ENCODE results near the gene S100A2.

The S100A2 gene

DNA sequence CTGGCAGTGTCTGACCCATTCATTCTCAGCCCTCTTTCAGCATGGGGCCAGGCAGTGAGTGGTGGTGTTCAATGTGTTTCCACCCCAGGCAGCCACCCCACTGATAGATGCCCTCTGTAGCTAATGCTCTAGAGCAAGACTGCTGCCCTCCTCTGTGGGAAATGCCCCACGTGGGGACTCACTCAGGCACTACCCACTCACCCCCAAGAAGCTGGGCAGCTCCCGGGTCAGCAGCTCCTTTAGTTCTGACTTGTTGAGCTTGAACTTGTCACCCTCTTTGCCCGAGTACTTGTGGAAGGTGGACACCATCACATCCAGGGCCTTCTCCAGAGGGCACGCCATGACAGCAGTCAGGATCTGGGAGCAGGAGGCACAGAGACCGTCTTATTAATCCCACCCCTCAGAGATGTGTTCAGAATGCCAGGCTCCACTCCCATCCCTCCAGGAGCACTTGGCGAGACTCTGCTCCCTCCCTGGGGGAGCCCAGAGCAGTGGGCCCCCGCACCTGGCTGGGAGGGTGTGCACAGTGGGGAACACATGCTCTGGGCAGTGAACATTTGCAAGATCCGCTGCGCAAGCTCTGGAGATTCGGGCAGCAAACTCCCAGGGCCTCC is 21.1 kb downstream of the S100A2 start:
- no peak for DNase-seq

- DNase-seq: no peak
Measured at GRCh38 chr1:153543736-153544135, 21.9 kb downstream of the S100A2 start.

DNA sequence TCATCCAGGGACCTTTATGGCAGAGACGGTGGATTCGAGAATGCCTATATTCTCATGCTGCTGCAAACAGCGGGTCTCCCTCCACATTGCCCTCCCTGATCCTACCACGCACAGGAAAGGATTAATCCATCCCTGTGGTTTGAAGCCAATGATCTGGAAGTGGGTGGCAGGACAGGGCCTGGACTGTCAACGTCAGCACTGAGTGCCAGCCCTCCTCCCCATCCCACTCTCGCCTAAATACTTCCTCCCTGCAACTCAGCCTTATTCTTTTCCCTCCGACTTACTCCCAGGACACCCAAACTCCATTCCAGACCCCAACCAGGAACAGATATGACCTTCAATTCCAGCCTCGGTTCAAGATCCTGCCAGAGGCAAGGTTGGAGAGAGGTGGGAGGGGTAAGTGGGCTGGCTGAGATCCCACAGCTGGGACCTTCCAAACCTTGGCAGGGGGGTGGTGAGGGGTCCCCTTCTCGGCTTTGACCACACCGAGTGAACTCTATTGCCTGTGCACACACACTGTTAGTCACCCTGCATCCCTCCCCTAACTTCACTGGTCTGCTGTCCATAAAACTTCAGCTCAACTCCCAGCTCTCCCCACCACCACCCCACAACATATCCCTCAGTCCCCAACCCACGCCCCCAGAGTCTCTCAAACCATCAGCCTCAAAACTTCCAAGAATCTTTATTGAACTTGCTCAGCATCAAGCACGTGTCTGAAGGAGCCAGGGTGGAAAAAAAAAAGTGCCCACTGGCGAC is 22.5 kb downstream of the S100A2 start:
- DNase-seq: no peak

GRCh38 chr1:153541641-153542590 is 23.7 kb downstream of the S100A2 start:
- no peak for DNase-seq

GRCh38 chr1:153540394-153541361 is 25.0 kb downstream of the S100A2 start, which contains the start of gene S100A5:
Gene S100A5, minus strand, starts transcription at chr1:153540934. Its CDS starts 743 bp downstream, at chr1:153540191.
- DNase-seq: peak in 3 of 5 donors; percentile 38 to 82 (median 43)

DNA sequence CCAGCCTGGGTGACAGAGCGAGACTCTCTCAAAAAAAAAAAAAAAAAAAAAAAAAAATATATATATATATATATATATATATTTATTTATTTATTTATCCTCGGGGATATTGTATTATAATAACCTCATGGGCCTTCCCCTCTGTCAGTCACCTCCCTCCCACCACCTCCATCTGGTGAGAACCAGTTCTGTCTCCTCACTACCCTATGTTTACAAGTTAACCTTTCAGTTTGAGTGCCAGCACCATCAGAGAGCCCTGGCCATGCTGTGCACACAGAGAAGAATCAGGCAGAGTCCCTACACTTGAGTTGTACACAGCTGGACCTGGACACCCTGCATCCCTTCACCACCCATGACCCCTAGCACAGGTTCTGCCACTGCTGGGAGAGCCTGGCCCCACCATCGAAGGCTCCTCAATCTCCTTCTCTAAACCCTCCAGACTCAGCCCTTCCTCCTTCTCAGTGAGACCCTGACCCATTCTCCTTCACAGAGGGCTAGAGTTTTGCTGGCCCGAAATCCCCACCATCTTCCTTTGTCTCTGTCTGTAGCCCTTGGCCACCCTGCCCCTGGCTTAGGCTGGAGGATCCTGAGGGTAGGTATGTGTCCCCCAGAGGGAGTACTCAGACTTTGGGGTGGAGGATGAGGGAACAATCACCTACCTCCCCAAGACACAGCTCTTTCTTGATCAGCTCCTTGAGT is 26.1 kb downstream of the S100A2 start:
- DNase-seq: no peak

- no peak for DNase-seq
Measured at GRCh38 chr1:153538315-153538821, 27.3 kb downstream of the S100A2 start.

DNA sequence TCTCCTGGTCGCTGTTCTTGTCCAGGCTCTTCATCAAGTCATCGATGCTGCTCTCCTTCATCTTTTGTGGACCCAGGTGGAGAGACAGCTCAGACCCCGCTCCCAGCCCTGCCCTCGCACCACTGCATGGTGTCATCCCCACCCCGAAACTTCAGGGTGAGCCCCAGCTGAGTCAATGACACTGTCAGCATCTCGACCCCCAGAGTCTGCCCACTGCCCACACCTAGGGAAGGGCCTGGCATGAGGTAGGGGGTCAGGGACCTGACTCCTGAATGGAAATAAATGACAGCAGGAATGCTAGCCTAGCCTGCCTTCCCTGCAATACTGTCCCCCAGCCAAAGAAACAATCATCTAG is 28.3 kb downstream of the S100A2 start:
- no peak for DNase-seq

DNA sequence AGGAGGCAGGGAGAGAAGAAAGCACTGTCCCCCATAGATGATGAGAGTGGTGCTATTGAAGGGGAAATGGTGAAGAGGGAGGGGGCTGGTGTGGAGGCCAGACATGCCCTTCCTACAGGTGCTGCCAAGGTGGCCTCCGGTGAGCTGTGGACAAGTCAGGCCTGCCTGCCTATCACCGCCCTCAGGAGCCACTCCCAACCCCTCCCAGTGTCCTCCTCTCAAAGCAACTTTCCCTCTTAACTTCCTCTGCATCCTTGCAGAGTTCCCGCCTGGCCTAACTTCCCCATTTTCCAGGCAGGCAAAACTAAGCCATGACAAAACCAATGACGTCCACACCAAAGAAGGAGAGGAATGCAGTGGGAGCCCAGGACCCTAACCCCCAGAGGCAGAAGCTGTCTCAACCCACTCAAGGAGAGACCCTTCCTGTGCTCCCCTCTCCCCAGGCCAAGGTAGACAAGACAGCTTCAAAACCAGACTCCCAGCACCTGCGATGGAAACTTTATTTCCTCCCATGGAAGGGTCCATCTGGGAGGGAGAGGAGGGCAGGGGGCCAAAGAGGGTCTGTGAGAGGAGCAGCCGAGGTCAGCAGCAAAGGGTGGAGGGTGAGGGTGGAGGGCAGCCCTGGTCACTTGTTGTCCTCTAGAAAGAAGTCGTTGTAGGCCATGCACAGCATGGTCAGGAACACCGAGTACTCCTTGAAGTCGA is 28.8 kb downstream of the S100A2 start:
- DNase-seq: no peak

DNA sequence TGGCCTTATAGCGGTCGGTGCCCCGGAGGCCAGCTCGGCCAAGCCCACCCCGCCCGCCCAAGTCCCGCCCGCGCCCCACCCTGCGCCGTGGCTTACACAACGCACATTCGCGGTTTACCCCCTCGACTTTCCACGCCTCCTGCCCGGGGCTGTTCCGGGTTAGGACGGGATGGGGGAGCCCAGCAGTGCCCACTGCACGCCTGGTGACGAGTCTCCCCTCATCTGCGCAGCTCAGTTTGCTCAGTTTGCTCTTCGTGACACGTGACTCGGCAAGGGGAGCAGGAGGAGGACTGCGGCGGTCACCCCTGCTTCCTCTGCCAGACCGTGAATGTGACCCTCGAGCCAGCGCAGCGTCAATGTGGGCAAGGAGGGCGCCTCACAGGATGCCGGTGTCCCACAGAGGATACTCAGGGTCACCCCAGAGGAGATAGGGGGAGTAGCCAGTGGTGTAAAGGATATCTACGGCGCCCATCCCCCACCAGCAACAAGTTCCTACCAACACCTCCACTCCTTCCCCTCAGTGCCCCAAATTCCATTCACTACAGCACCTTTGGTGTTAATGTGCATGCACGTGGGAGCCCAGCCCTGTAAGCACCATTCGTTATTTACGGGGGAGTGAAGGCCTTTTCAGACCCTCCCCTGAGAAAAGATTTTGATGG is 29.5 kb downstream of the S100A2 start:
- DNase-seq: peak; percentile 63 to 88 (median 76)

- peak in 1 of 5 donors; percentile 69 for DNase-seq
Measured at GRCh38 chr1:153535242-153536011, 30.2 kb downstream of the S100A2 start, which contains the start of gene S100A6. Gene S100A6, minus strand, starts transcription at chr1:153535991. Its CDS starts 652 bp downstream, at chr1:153535339.

DNA sequence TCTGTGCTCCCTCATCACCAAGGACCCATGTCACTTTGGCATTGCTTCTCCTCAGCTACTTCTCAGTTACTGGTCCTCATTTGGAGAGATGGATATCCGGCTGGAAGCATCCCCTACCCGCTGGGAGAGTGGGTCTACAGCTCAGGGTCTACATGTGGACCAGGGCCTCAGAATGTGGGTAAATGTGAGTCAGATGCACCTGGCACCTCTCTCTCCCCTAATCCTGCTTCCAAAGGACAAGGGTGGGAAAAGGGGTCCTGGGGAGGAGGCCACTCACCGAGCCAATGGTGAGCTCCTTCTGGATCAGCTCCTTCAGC is 30.8 kb downstream of the S100A2 start:
- no peak for DNase-seq

GRCh38 chr1:153534226-153534924 is 31.3 kb downstream of the S100A2 start:
- no peak for DNase-seq

DNA sequence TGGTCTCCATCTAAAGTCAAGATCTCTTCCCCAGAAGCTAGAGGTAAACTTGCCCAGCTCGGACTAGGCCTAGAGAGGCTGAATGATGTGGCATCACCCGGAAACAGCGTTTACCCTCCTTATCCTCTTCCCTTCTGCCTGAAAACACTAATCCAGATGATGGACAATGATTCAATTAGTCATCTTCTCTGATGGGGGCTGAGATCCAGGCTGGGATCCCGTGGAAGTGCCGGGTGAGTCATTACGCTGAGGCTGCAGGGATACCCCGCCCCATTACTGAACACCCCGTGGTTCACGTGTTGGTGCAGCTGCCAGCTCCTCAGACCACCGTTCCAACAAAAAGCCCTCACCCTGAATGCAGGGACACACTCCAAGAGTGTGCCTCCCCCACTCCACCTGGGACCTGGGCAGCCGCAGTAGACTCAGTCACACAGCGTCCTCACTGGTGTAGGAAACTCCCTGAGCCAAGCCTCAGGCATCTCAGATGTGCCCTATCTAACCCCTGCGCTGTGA is 31.9 kb downstream of the S100A2 start:
- DNase-seq: no peak

DNA sequence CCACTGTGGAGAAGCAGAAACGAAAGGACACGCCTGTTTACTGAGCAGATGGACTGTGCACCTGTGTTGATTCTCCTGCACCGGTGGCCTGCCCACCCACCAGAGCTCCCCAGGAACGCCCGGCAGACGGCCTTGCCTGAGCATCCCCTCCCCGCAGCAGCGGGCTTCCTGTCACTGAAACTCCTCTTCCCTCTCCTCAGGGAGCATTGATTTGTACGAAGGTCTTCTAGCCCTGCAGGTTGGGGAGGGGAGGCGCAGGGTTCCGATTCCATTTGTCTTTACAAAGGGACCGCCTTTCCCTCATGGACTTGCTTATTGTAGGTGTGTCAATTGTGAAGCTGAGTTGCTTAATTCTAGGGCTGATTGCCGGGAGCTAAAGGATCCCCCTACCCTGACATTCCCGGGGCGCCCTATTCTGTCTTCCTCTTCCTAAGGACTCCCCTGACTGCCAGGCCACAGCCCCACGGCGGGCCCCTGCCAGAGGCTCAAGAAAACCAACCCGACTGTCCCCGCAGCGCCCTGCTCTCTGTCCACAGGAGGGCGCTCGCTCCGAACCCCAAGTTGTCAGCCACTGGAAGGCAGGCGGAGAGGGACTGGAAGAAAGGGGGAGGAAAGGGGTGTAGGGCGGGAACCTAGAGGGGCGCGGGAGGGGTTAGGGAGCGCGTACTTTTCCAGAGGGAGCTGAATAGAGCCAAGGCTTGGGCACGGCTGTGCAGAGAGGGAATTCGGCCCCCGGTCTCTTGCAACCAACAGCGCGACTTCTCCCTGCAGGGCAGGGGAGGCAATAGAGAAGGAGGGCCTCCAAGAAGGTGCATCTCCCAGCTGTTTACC is 32.7 kb downstream of the S100A2 start:
- DNase-seq: peak; percentile 56 to 83 (median 69)

DNA sequence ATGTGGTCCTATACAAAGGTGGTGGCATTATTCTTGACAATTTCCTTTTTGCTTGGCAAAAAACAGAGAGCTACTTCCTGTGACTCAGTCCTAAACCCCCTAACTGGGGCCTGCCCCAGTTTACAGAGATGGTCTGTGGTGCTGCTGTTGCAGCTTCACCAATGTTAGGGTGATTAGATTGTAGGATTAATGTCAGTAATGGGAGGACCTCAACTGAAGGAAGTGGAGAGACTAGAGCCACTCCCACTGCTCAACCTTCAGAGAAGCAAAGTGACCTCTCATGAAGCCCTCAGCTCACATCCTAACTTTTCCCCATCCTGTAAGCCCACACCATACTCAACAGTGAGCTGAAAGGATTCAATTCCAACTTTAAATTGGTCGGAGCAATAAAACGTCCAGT is 33.5 kb downstream of the S100A2 start:
- peak in 1 of 5 donors; percentile 90 for DNase-seq

DNA sequence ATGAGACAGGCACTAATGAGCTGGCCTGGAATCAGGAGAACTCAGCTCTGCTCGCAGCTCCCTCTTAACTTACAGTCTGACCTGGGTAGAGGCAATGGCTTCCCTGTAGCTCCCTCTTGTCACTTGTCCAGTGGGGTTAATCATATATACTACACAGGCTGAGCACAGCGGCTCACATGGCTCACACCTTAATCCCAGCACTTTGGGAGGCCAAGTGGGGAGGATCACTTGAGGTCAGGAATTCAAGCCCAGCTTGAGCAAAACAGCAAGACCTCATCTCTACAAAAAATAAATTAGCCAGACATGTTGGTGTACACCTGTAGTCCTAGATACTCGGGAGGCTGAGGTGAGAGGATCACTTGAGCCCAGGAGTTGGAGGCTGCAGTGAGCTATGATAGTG is 34.0 kb downstream of the S100A2 start:
- DNase-seq: no peak
